Measurements from ENCODE around the gene C21orf58. TPM values are rescaled to one million over a fixed set of nuclear protein-coding genes. Genes with fewer than 3 reads are reported as not detected.
A peak's percentile ranks its signal among the peaks of the same experiment; 100 is the strongest.
"Not testable (repeated sequence)": the region's sequence is repeated elsewhere in the genome, so short reads cannot be mapped to it uniquely, and the experiment has no call there.

C21orf58 gene
- total RNA-seq, 1 experiment from 2014 or later, result 12.4 TPM

GRCh38 chr21:46325073-46325912 lies 1.6 kb upstream of the C21orf58 start:
- peak; percentile 75 for DNase-seq (ENCODE audit: low read depth)

- DNase-seq (ENCODE audit: low read depth), result peak; percentile 93
Observed at GRCh38 chr21:46324390-46325072, 861 bp upstream of the C21orf58 start.

- DNase-seq (ENCODE audit: low read depth), result peak; percentile 28
Observed at GRCh38 chr21:46323227-46323709, 402 bp downstream of the C21orf58 start.

- DNase-seq (ENCODE audit: low read depth), result peak; percentile 38
Observed at GRCh38 chr21:46322351-46323226, 1.1 kb downstream of the C21orf58 start.

GRCh38 chr21:46320331-46320801 lies 3.3 kb downstream of the C21orf58 start:
- DNase-seq (ENCODE audit: low read depth), result no peak

GRCh38 chr21:46319186-46319585 lies 4.5 kb downstream of the C21orf58 start:
- no peak for DNase-seq (ENCODE audit: low read depth)

- no peak for DNase-seq (ENCODE audit: low read depth)
Observed at GRCh38 chr21:46318464-46318845, 5.2 kb downstream of the C21orf58 start.

- DNase-seq (ENCODE audit: low read depth), result no peak
Observed at GRCh38 chr21:46317710-46318463, 5.8 kb downstream of the C21orf58 start.

- DNase-seq (ENCODE audit: low read depth), result no peak
Observed at GRCh38 chr21:46316708-46317324, 6.9 kb downstream of the C21orf58 start.

- DNase-seq (ENCODE audit: low read depth), result no peak
Observed at GRCh38 chr21:46314441-46315020, 9.1 kb downstream of the C21orf58 start.

- DNase-seq (ENCODE audit: low read depth), result no peak
Observed at GRCh38 chr21:46312949-46313348, 10.7 kb downstream of the C21orf58 start.

- no peak for DNase-seq (ENCODE audit: low read depth)
Observed at GRCh38 chr21:46311568-46311967, 12.1 kb downstream of the C21orf58 start.

GRCh38 chr21:46310260-46310659 lies 13.4 kb downstream of the C21orf58 start:
- not testable (repeated sequence) for DNase-seq (ENCODE audit: low read depth)

GRCh38 chr21:46308431-46308830 lies 15.2 kb downstream of the C21orf58 start:
- no peak for DNase-seq (ENCODE audit: low read depth)

GRCh38 chr21:46307625-46308024 lies 16.0 kb downstream of the C21orf58 start:
- peak; percentile 37 for DNase-seq (ENCODE audit: low read depth)

GRCh38 chr21:46304955-46305354 lies 18.7 kb downstream of the C21orf58 start:
- DNase-seq (ENCODE audit: low read depth), result no peak

- no peak for DNase-seq (ENCODE audit: low read depth)
Observed at GRCh38 chr21:46304437-46304836, 19.2 kb downstream of the C21orf58 start.

- no peak for DNase-seq (ENCODE audit: low read depth)
Observed at GRCh38 chr21:46301759-46302158, 21.9 kb downstream of the C21orf58 start.

- DNase-seq (ENCODE audit: low read depth), result no peak
Observed at GRCh38 chr21:46299167-46299566, 24.5 kb downstream of the C21orf58 start.
